Activated naive CD8-positive, alpha-beta T cell treated with anti-CD3 and anti-CD28 coated beads, Interleukin-2, amount 50 U/mL, for 24 hours (primary cell): ENCODE data around the gene GPR137.

ENCODE experiments used
- ATAC-seq: fragments of 150-1000 bp; cut with Tn5 transposase; one replicate; pipeline ENCODE4 v1.10.0; 2021
- DNase-seq: peaks from one replicate; pipeline ENCODE4 v3.0.0; 2021
- H3K27ac Mint-ChIP-seq: one replicate; pipeline ENCODE4 v1.8.0; 2021; ENCODE audit warnings: mild to moderate bottlenecking, mixed read lengths
- H3K27me3 Mint-ChIP-seq: one replicate; pipeline ENCODE4 v1.8.0; 2021; ENCODE audit warnings: mixed read lengths
- H3K36me3 Mint-ChIP-seq: one replicate; pipeline ENCODE4 v1.8.0; 2021; ENCODE audit warnings: low read depth, mixed read lengths
- H3K4me1 Mint-ChIP-seq: one replicate; pipeline ENCODE4 v1.8.0; 2021; ENCODE audit warnings: mixed read lengths
- H3K4me3 Mint-ChIP-seq: one replicate; pipeline ENCODE4 v1.8.0; 2021; ENCODE audit warnings: mild to moderate bottlenecking, moderate library complexity, mixed read lengths
- H3K9me3 Mint-ChIP-seq: one replicate; pipeline ENCODE4 v1.8.0; 2021; ENCODE audit warnings: mixed read lengths

Gene GPR137

DNA sequence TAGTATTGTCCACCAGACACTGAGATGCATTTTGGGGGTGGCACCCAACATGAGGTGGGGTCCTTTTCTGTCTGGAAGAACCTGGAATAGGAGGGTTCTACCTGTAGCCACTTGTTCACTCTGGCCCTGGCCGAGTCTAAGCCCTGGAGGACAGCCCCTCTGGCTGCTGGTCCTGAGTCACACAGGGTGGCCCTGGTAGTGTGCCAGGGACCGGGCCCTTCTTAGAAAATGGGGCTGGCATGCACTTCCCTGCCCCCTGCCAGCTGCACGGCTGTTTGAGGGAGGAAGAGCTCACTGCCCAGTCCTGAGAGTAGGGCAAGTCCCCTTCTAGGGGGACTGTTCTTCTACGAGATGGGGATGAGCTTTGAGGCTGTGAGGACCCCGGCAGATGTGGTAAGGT, 32.2 kb upstream of the GPR137 start:
- Mint-ChIP-seq H3K4me3 (no peak overlapping the region), H3K36me3 (no peaks in the 10 kb centered on the region), H3K27ac (no peak overlapping the region), H3K27me3 (no peaks in the 10 kb centered on the region), H3K4me1 (peaks cover 14% of the 10 kb centered on the region), H3K9me3 (no peaks in the 10 kb centered on the region)
- DNase-seq (no peak), ATAC-seq (no peak)

DNA sequence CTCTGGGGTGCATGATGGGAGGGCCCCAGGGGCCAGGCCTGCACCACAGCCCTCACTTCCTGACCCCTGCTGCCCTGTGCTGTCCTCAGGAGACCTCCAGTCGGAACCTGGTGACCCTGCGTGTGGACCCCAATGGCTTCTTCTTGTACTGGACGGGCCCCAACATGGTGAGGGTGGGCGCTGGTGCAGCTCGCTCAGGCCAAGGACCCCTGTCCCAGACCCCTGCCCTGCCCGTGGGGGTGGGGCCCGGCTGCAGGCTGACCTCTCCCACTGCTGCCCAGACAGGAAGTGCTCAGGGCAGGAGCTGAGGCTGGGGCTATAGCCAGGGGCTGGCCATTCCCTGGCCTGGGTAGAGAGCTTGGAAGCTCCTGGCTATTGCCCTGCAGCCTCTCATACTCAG, 31.3 kb upstream of the GPR137 start:
- no peak for ATAC-seq
- no peak overlapping the region for H3K4me3 Mint-ChIP-seq
- no peaks in the 10 kb centered on the region for H3K27me3 Mint-ChIP-seq
- H3K27ac Mint-ChIP-seq = no peak overlapping the region
- H3K36me3 Mint-ChIP-seq = no peaks in the 10 kb centered on the region
- H3K9me3 Mint-ChIP-seq = no peaks in the 10 kb centered on the region
- H3K4me1 Mint-ChIP-seq = peaks cover 14% of the 10 kb centered on the region
- DNase-seq = no peak

DNA sequence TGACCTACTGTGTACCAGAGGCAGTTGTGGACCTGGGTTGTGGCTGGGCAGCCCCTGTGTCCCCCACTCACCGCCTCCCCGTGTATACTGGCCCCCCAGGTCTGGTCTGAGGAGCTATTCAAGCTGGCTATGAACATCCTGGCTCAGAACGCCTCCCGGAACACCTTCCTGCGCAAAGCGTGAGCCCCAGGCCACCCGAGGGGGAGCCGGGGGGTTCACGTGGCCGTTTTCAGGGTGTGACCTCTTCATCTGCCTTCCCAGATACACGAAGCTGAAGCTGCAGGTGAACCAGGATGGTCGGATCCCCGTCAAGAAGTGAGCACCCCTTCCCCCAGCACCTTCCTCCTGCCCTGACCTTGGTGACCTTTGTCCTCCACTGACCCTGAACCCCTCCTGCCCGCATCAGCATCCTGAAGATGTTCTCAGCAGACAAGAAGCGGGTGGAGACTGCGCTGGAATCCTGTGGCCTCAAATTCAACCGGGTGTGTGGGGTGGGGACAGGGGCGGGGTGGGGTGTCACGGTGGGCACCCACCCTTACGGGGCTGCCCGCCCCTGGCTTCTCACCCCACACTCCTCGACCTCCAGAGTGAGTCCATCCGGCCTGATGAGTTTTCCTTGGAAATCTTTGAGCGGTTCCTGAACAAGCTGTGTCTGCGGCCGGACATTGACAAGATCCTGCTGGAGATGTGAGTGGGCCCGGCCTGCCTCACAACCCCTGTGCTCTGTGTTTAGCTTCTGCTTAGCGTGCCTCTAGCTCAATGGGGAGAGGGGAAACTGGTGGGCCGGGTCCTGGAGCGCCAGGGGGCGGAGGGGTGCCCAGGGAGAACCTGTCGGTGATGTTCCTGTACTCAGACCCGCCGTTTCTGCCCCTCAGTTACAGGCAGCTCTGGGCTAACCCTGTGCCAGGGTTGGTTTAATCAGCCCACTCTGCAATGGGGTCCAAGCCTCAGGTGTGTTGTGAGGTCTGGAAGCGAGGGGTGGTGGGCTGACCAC, 30.2 kb upstream of the GPR137 start:
- H3K4me3 Mint-ChIP-seq = no peak overlapping the region
- no peak for DNase-seq
- no peak overlapping the region for H3K27ac Mint-ChIP-seq
- ATAC-seq = no peak
- H3K36me3 Mint-ChIP-seq = peaks cover 3% of the 10 kb centered on the region
- peaks cover 21% of the 10 kb centered on the region for H3K4me1 Mint-ChIP-seq
- H3K9me3 Mint-ChIP-seq = no peaks in the 10 kb centered on the region
- no peaks in the 10 kb centered on the region for H3K27me3 Mint-ChIP-seq

GRCh38 chr11:64256300-64256699, 29.3 kb upstream of the GPR137 start:
- Mint-ChIP-seq H3K27me3 (no peaks in the 10 kb centered on the region), H3K4me1 (peaks cover 17% of the 10 kb centered on the region), H3K27ac (no peak overlapping the region), H3K36me3 (peaks cover 3% of the 10 kb centered on the region), H3K9me3 (no peaks in the 10 kb centered on the region), H3K4me3 (no peak overlapping the region)
- ATAC-seq (no peak), DNase-seq (no peak)

- H3K4me3 Mint-ChIP-seq = no peak overlapping the region
- H3K36me3 Mint-ChIP-seq = peaks cover 3% of the 10 kb centered on the region
- DNase-seq (no peak), ATAC-seq (no peak)
- H3K27ac Mint-ChIP-seq = no peak overlapping the region
- peaks cover 11% of the 10 kb centered on the region for H3K4me1 Mint-ChIP-seq
- no peaks in the 10 kb centered on the region for H3K27me3 Mint-ChIP-seq
- no peaks in the 10 kb centered on the region for H3K9me3 Mint-ChIP-seq
Measured at GRCh38 chr11:64258356-64258755, 27.3 kb upstream of the GPR137 start.

- H3K36me3 Mint-ChIP-seq = peaks cover 3% of the 10 kb centered on the region
- ATAC-seq (no peak), DNase-seq (no peak)
- H3K4me3 Mint-ChIP-seq = no peak overlapping the region
- no peak overlapping the region for H3K27ac Mint-ChIP-seq
- no peaks in the 10 kb centered on the region for H3K27me3 Mint-ChIP-seq
- peaks cover 11% of the 10 kb centered on the region for H3K4me1 Mint-ChIP-seq
- no peaks in the 10 kb centered on the region for H3K9me3 Mint-ChIP-seq
Measured at GRCh38 chr11:64258946-64259532, 26.6 kb upstream of the GPR137 start.

- no peak overlapping the region for H3K27ac Mint-ChIP-seq
- H3K9me3 Mint-ChIP-seq = no peaks in the 10 kb centered on the region
- no peak for DNase-seq
- peaks cover 3% of the 10 kb centered on the region for H3K36me3 Mint-ChIP-seq
- H3K27me3 Mint-ChIP-seq = no peaks in the 10 kb centered on the region
- H3K4me1 Mint-ChIP-seq = peaks cover 11% of the 10 kb centered on the region
- ATAC-seq = peak; percentile 50
- H3K4me3 Mint-ChIP-seq = no peak overlapping the region
Measured at GRCh38 chr11:64259533-64260067, 26.0 kb upstream of the GPR137 start.

DNA sequence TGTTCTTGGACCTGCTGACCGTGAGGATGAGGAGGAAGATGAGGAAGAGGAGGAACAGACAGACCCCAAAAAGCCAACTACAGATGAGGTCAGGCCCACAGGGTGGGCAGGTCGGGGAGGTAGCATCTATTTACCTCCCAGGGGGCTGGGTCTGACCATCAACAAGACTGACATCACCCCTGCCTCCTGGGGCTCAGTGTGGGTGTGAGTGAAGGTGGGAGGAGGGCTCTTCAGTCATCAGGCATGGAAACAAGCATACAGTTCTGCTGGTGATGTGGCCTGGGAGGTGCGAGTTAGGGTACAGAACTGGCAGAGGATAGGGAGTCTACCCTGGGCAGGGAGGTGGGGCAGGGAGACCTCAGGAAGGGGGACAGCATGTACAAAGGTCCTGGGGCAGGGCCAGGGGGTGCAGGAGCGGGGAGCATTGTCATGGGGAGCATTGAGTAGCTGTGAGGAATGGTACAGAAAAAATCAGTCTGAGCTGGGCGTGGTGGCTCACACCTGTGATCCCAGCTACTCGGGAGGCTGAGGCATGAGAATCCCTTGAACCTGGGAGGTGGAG, 25.4 kb upstream of the GPR137 start:
- H3K27me3 Mint-ChIP-seq = no peaks in the 10 kb centered on the region
- H3K4me1 Mint-ChIP-seq = peaks cover 11% of the 10 kb centered on the region
- no peaks in the 10 kb centered on the region for H3K9me3 Mint-ChIP-seq
- ATAC-seq (peak; percentile 31), DNase-seq (no peak)
- no peak overlapping the region for H3K27ac Mint-ChIP-seq
- H3K36me3 Mint-ChIP-seq = peaks cover 3% of the 10 kb centered on the region
- no peak overlapping the region for H3K4me3 Mint-ChIP-seq

GRCh38 chr11:64261556-64262080, 24.0 kb upstream of the GPR137 start:
- DNase-seq (no peak), ATAC-seq (no peak)
- Mint-ChIP-seq H3K4me1 (peaks cover 11% of the 10 kb centered on the region), H3K4me3 (no peak overlapping the region), H3K27ac (no peak overlapping the region), H3K27me3 (no peaks in the 10 kb centered on the region), H3K36me3 (peaks cover 3% of the 10 kb centered on the region), H3K9me3 (no peaks in the 10 kb centered on the region)

DNA sequence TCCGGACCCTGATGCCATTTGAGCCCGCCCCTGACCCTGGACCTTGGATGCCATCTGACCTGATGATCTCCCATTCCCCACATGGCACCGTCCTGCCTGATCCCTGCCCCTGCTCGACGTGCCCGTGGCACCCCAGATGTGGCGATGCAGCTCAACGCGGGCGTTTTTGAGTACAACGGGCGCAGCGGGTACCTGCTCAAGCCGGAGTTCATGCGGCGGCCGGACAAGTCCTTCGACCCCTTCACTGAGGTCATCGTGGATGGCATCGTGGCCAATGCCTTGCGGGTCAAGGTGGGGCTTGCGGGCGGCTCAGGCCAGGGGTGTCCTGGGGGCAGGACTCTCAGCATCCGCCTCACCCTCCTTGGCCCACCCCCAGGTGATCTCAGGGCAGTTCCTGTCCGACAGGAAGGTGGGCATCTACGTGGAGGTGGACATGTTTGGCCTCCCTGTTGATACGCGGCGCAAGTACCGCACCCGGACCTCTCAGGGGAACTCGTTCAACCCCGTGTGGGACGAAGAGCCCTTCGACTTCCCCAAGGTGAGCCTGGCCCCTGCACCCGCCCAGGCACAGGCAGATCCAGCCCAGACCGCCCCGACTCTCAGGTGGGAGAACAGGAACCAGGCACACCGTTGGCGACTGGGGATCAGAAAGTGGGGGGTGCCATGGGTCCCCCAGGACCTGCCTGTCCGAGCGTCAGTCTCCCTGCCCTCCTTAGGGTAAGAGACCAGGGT, 23.2 kb upstream of the GPR137 start:
- ATAC-seq (no peak), DNase-seq (no peak)
- H3K36me3 Mint-ChIP-seq = peaks cover 3% of the 10 kb centered on the region
- H3K27ac Mint-ChIP-seq = no peak overlapping the region
- H3K9me3 Mint-ChIP-seq = no peaks in the 10 kb centered on the region
- no peak overlapping the region for H3K4me3 Mint-ChIP-seq
- peaks cover 11% of the 10 kb centered on the region for H3K4me1 Mint-ChIP-seq
- H3K27me3 Mint-ChIP-seq = no peaks in the 10 kb centered on the region

DNA sequence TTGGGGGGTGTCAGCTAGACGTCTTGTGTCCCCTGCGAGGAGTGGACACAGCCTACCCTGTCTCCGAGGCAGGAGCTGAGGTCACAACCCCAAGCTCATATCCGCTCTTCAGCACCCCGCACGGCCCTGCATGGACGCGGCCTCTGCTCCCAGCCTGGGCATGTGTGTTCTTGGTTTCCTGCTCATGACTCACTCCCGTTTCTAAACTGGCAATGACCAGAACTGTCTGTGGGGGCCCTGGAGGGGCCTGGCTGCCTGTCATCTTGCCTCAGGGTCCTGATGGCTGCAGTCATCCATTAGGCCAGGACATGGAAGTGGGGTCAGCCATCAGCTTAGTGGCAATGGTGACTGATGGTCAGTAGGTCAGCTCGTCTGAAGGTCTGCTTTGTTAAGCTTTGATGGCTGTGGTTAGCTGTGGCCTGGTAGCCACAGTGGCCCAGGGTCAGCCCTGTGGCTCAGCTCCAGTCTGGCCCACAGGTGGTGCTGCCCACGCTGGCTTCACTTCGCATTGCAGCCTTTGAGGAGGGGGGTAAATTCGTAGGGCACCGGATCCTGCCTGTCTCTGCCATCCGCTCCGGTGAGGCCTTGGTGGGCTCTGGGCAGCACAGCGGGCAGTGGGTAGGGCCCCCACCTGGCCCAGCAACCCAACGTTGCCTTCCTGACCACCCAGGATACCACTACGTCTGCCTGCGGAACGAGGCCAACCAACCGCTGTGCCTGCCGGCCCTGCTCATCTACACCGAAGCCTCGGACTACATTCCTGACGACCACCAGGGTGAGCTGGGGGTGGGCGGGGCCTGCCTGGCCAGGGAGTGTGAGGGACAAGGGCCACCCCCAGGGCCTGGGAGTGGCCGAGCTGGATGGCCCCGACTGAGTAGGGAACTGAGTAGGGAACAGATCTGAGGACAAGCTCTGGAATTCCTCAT, 22.4 kb upstream of the GPR137 start:
- no peak for DNase-seq
- Mint-ChIP-seq H3K4me1 (peaks cover 18% of the 10 kb centered on the region), H3K9me3 (no peaks in the 10 kb centered on the region), H3K27me3 (no peaks in the 10 kb centered on the region), H3K36me3 (peaks cover 4% of the 10 kb centered on the region), H3K4me3 (no peak overlapping the region), H3K27ac (no peak overlapping the region)
- no peak for ATAC-seq

GRCh38 chr11:64263947-64264317, 21.7 kb upstream of the GPR137 start:
- H3K4me1 Mint-ChIP-seq = peaks cover 24% of the 10 kb centered on the region
- H3K27ac Mint-ChIP-seq = no peak overlapping the region
- no peak overlapping the region for H3K4me3 Mint-ChIP-seq
- no peak for ATAC-seq
- no peaks in the 10 kb centered on the region for H3K27me3 Mint-ChIP-seq
- H3K36me3 Mint-ChIP-seq = peaks cover 6% of the 10 kb centered on the region
- H3K9me3 Mint-ChIP-seq = no peaks in the 10 kb centered on the region
- no peak for DNase-seq

DNA sequence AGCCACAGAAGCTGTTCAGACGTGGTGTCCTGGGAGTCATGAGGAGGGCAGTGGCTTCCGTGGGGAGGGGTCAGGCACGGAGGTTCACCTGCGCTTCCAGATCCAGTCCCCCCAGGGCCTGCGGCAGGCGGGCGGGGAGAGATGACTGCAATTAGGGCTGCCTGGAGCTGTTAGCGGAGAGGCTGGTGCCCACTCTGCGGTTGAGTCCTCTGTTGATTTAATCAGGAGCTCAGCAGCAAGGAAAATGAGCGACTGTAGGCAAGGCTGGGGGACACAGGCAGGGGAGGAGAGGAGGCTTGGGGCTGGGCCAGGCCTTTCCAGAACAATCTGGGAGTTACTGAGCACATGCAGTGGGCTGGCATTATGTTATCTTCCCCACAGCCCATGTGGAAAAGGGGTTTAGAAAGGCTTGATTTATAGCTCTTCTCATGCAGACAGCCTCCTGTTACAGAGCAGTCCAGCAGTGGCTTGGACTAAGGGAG, 21.2 kb upstream of the GPR137 start:
- Mint-ChIP-seq H3K4me3 (no peak overlapping the region), H3K4me1 (peaks cover 25% of the 10 kb centered on the region), H3K9me3 (no peaks in the 10 kb centered on the region), H3K36me3 (peaks cover 8% of the 10 kb centered on the region), H3K27ac (no peak overlapping the region), H3K27me3 (no peaks in the 10 kb centered on the region)
- no peak for DNase-seq
- ATAC-seq = no peak
